Measurements from ENCODE around the gene TRMT112. TPM values are rescaled to one million over a fixed set of nuclear protein-coding genes. Genes with fewer than 3 reads are reported as not detected.

TRMT112 gene
- total and polyA plus RNA-seq, 2 of the 8 experiments (the other 6 are each of a cell fraction or from before 2014, with no cell fraction given) = 300 to 650 TPM

DNA sequence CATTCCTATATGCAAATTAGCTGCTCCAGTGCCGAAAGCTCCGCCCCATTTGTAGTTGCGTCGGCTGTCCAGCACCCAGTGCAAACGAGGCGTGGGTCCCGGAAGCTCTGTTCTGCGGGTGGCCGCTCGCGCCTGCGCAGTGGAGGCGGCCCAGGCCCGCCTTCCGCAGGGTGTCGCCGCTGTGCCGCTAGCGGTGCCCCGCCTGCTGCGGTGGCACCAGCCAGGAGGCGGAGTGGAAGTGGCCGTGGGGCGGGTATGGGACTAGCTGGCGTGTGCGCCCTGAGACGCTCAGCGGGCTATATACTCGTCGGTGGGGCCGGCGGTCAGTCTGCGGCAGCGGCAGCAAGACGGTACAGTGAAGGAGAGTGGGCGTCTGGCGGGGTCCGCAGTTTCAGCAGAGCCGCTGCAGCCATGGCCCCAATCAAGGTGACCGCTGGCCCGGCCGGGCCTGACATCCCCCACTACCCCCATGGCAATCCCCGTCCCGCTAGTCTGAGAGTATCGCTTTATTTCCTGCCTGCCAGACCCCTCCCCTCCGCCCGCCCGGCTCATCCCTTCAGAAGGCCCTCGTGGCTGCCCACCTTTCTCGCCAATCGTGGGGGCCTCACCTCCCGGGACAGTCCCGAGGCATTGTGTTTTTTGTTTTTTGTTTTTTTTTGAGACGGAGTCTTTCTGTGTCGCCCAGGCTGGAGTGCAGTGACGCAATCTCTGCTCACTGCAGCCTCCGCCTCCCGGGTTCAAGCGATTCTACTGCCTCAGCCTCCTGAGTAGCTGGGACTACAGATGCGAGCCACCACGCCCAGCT, 804 bp upstream of the TRMT112 start, which contains the start of gene PRDX5:
Gene PRDX5 (plus strand): TSS at position 161 of the 805 bp plus-strand sequence. CDS start 95 bp downstream, at position 256.
- 3% methylated on average over 59 of the region's 61 CpGs; no CpG with 5 or more reads in 1 of the 2 experiments for WGBS, 2 experiments (ENCODE audit: extremely low coverage in 1 of 2, insufficient coverage in 1 of 2, insufficient read length in 1 of 2, insufficient replicate concordance in 2 of 2, low coverage in 1 of 2, low lambda C conversion rate in 2 of 2, missing lambda C conversion rate in 1 of 2)
- peaks cover 2 to 26% (median 15%) of the 10 kb centered on the region in 4 experiments; a peak in 7 of 8 replicates for H3K36me3 ChIP-seq (ENCODE audit: control insufficient read depth in 2 of 4, insufficient read depth in 4 of 4, low read length in 3 of 4)
- TF ChIP-seq SP1 (IDR thresholded peaks at IDR 0.05; ENCODE audit: low read depth, low read length) (0 out of 2 replicates have a peak, but pooled peaks have one; percentile 6), SRF (IDR thresholded peaks at IDR 0.05; ENCODE audit: low read depth, low read length) (no peak)
- TF ChIP-seq, protein P1, sequence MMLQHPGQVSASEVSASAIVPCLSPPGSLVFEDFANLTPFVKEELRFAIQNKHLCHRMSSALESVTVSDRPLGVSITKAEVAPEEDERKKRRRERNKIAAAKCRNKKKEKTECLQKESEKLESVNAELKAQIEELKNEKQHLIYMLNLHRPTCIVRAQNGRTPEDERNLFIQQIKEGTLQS (IDR thresholded peaks at IDR 0.05; ENCODE audit: insufficient read depth, low read depth, low read length) = 0 out of 2 replicates have a peak, but pooled peaks have one; percentile 10

More for the DNA sequence above, 804 bp upstream of the TRMT112 start, which contains the start of gene PRDX5:
- Histone ChIP-seq H3K4me2 (ENCODE audit: insufficient read depth in 1 of 2, low read depth in 2 of 2, low read length in 2 of 2) (peak within 1 kb of the TSS; percentile 60 to 75), H3K79me2 (ENCODE audit: control insufficient read depth in 1 of 2, insufficient read depth in 2 of 2, low read length in 2 of 2) (peaks cover 0 to 18% of the 10 kb centered on the region in 2 experiments; a peak in 1 of 4 replicates), H2BK15ac (ENCODE audit: low read length) (peak within 1 kb of the TSS; percentile 88; the same call in 1 of the 2 replicates), H2AFZ (ENCODE audit: low read length) (0 out of 2 replicates have a peak within 1 kb of the TSS, but pooled peaks have one; percentile 40), H3K18ac (ENCODE audit: extremely low read depth, low read length) (peak within 1 kb of the TSS; percentile 71), H4K20me1 (replicated peaks in 1 of 2; ENCODE audit: control insufficient read depth in 1 of 2, insufficient read depth in 2 of 2, low read length in 2 of 2) (peaks cover 0 to 4% of the 10 kb centered on the region in 2 experiments), H2BK20ac (ENCODE audit: low read length) (no peak within 1 kb of the TSS), H3K4me1 (replicated peaks in 1 of 4; ENCODE audit: control insufficient read depth in 3 of 4, insufficient read depth in 4 of 4, low read length in 3 of 4) (peaks cover 1 to 12% (median 3%) of the 10 kb centered on the region in 4 experiments; a peak in 6 of 7 replicates), H3K14ac (ENCODE audit: insufficient read length) (no peak within 1 kb of the TSS), H4K91ac (replicated peaks; ENCODE audit: insufficient read length, low read length) (peak within 1 kb of the TSS; percentile 96), H3K23me2 (ENCODE audit: low read depth, low read length) (peaks cover 5% of the 10 kb centered on the region; the same call in 1 of the 2 replicates), H2BK5ac (ENCODE audit: low read depth, low read length) (peak within 1 kb of the TSS; percentile 84), H3K4me3 (ENCODE audit: extremely low read depth in 1 of 4, insufficient read depth in 2 of 4, low read depth in 3 of 4, low read length in 4 of 4) (peak within 1 kb of the TSS; percentile 73 to 80 (median 77)), H4K5ac (ENCODE audit: insufficient read length, low read depth, low read length) (peak within 1 kb of the TSS; percentile 99), H3K27ac (ENCODE audit: low read depth, low read length) (peak within 1 kb of the TSS; percentile 91), H3K27me3 (replicated peaks in 1 of 4; ENCODE audit: control insufficient read depth in 3 of 4, extremely low read depth in 1 of 4, insufficient read depth in 3 of 4, low read length in 3 of 4) (no peaks in the 10 kb centered on the region), H3K56ac (replicated peaks; ENCODE audit: insufficient read length, low read depth, low read length) (peak within 1 kb of the TSS; percentile 91), H3K79me1 (ENCODE audit: low read depth, low read length) (peaks cover 7% of the 10 kb centered on the region; the same call in 1 of the 2 replicates), H3K9me3 (ENCODE audit: insufficient read depth in 2 of 2, low read depth in 1 of 2, low read length in 1 of 2) (no peaks in the 10 kb centered on the region), H2AK5ac (ENCODE audit: low read depth, low read length) (peak within 1 kb of the TSS; percentile 71; the same call in 1 of the 2 replicates), H2BK12ac (ENCODE audit: low read depth, low read length) (0 out of 2 replicates have a peak within 1 kb of the TSS, but pooled peaks have one; percentile 60), H3K23ac (ENCODE audit: insufficient read length) (no peak within 1 kb of the TSS), H2BK120ac (replicated peaks; ENCODE audit: low read depth, low read length) (peak within 1 kb of the TSS; percentile 94), H4K8ac (ENCODE audit: extremely low read depth, insufficient read depth, low read length) (peak within 1 kb of the TSS; percentile 97), H3K9ac (replicated peaks in 1 of 4; ENCODE audit: extremely low read depth in 1 of 4, low read depth in 3 of 4, low read length in 3 of 4) (peak within 1 kb of the TSS; percentile 70 to 85 (median 79)), H3K4ac (replicated peaks; ENCODE audit: insufficient read length, low read depth, low read length) (peak within 1 kb of the TSS; percentile 97)
- ChIA-PET CTCF (ENCODE audit: partially characterized antibody) (interaction anchor here (0.7 to 20.8 kb wide), 16 partner anchors 12 to 371 kb away, joined by 3 to 614 read pairs (median 4); partner anchors contain the start of genes BAD, CATSPERZ, CCDC88B and NUDT22), POLR2A (ENCODE audit: partially characterized antibody) (interaction anchor here (0.6 to 6.6 kb wide), 27 partner anchors 8 to 248 kb away, joined by 3 to 61 read pairs (median 6); partner anchors contain the start of genes CCDC88B, DNAJC4, ESRRA and FERMT3)
- peak in 1 of 2 experiments; percentile 90 for DNase-seq (ENCODE audit: low read depth in 1 of 2, low spot score in 2 of 2)
- no peak for FAIRE-seq
